ENCODE results near the gene COPA.

Gene COPA

DNA sequence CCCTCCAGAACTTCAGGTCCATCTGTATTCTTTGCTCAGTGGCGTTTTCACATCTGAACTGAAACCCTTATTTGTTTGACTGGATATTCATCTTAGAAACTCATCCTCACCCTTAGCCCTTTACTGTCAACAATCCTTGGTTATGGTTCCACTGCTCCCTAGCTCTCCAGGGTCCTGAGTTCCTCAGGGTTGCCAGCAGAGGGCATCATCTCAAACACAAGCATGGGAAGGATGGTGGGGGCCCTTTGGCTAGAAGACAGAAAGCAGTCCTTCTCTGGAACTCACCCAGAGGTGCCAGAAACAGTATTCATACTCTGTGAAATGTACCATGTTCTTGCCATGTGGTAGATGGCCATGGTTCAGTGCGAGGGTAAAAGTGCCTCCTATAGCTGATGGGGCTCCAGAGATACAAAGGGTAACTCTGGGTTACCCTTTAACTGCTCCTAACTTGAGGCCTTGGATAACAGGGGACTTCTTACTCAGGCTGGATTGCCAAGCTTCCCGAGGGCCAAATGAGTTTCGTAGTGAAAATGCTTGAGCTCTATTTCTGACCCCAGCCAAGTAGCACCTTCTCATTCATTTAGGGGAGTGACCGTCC lies 11.4 kb upstream of the COPA start:
- DNase-seq (ENCODE audit: low read depth) = peak; percentile 57
- no peak overlapping the region for H3K4me3 ChIP-seq (ENCODE audit: low read length)
- TF ChIP-seq, protein P1, sequence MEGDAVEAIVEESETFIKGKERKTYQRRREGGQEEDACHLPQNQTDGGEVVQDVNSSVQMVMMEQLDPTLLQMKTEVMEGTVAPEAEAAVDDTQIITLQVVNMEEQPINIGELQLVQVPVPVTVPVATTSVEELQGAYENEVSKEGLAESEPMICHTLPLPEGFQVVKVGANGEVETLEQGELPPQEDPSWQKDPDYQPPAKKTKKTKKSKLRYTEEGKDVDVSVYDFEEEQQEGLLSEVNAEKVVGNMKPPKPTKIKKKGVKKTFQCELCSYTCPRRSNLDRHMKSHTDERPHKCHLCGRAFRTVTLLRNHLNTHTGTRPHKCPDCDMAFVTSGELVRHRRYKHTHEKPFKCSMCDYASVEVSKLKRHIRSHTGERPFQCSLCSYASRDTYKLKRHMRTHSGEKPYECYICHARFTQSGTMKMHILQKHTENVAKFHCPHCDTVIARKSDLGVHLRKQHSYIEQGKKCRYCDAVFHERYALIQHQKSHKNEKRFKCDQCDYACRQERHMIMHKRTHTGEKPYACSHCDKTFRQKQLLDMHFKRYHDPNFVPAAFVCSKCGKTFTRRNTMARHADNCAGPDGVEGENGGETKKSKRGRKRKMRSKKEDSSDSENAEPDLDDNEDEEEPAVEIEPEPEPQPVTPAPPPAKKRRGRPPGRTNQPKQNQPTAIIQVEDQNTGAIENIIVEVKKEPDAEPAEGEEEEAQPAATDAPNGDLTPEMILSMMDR (IDR thresholded peaks at IDR 0.05; ENCODE audit: insufficient read depth, low read depth, low read length, missing control alignments) = peak; percentile 73

DNA sequence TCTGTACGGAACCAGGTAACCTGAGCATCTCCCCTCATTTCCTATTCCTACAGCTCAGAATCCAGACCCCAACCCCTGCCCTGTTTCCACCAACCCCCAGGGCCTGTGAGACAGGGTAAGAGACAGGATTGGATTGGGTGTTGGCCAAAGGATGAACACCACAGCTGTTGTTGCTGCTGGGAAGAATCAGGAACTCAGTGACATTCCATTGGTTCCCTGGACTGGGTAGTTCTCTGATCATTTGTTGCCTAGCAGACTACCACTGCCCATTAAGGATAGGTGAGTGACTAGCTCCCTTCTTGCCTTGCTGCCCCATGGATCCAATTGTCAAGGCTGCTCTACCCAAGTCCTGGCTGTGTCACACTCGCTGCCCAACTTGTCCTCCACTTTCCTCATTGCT lies 10.2 kb upstream of the COPA start:
- TF ChIP-seq, protein P1 (IDR thresholded peaks at IDR 0.05; ENCODE audit: insufficient read depth, low read depth, low read length, missing control alignments) = no peak
- peak; percentile 45 for DNase-seq (ENCODE audit: low read depth)
- H3K4me3 ChIP-seq (ENCODE audit: low read length) = no peak overlapping the region

DNA sequence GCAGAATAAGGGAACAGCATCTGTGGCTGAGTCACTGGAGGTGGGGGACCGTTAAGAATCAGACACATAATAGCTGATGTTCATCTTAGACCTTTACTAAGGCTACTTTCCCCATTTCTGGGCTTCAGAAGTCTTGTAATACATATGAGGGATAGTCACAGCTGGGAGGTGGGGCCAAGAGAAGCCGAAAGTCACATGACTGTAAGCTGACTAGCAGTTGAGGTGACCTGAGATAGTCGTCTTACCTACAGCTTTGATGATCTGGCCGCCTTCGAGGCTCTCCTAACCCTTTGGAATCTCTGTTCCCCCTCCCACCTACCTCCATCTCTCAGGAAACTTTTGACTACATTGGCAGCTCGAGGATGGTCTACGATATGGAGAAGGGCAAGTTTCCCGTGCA lies 9.5 kb upstream of the COPA start:
- TF ChIP-seq, protein P1 (IDR thresholded peaks at IDR 0.05; ENCODE audit: insufficient read depth, low read depth, low read length, missing control alignments) = no peak
- no peak for DNase-seq (ENCODE audit: low read depth)

DNA sequence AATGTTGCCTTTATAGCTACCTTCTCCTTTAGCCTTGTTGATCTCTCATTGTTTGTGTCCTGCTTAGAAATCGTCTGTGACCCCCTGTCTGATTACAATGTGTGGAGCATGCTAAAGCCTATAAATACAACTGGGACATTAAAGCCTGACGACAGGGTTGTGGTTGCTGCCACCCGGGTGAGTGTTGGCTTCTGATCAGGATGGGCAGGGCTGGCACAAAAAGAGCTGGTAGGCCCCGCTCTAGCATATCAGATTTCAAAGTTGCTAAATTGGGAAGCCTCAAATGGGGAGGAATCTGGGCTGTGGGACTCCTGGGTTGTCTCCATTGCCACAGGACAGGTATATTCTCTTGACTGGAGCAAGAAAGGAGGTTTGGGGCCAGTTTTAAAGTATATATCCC lies 8.6 kb upstream of the COPA start:
- TF ChIP-seq, protein P1 (IDR thresholded peaks at IDR 0.05; ENCODE audit: insufficient read depth, low read depth, low read length, missing control alignments) = no peak
- H3K4me3 ChIP-seq (ENCODE audit: low read length) = no peak overlapping the region
- no peak for DNase-seq (ENCODE audit: low read depth)

More for the DNA sequence above, 9.5 kb upstream of the COPA start:
- no peak overlapping the region for H3K4me3 ChIP-seq (ENCODE audit: low read length)

DNA sequence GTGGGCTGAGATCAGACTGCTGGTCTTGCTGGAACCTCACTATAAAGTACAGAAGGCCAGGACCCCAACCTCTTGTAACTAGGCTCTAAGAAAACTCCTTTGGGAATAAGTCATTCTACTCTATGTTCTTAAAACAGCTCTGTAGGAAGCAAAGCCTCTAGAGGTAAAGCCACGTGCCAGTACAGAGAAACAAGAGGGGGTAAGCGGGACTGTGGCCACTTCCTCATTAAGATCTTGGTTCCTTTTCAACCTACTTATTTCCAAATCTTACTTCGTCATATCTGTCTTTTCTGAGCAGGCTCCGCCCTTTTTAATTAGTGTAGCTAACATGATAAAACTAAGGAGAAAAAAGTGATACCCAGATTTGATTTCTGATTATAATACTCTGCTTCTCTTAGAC lies 3.9 kb upstream of the COPA start:
- DNase-seq (ENCODE audit: low read depth) = no peak
- TF ChIP-seq, protein P1 (IDR thresholded peaks at IDR 0.05; ENCODE audit: insufficient read depth, low read depth, low read length, missing control alignments) = no peak
- H3K4me3 ChIP-seq (ENCODE audit: low read length) = no peak overlapping the region

DNA sequence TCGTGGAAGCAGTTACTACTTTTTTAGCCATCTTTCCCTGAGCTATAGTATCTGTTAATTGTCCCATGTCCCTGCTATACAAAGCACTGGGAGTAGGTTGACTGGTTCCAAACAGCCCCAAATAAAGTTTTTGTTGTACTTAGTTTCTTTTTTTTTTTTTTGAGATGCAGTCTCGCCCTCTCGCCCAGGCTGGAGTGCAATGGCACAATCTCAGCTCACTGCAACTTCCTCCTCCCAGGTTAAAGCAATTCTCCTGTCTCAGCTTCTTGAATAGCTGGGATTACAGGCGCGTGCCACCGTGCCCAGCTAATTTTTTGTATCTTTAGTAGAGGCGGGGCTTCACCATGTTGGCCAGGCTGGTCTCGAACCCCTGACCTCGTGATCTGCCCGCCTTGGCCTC lies 3.4 kb upstream of the COPA start:
- H3K4me3 ChIP-seq (ENCODE audit: low read length) = no peak overlapping the region
- DNase-seq (ENCODE audit: low read depth) = no peak
- TF ChIP-seq, protein P1 (IDR thresholded peaks at IDR 0.05; ENCODE audit: insufficient read depth, low read depth, low read length, missing control alignments) = no peak

DNA sequence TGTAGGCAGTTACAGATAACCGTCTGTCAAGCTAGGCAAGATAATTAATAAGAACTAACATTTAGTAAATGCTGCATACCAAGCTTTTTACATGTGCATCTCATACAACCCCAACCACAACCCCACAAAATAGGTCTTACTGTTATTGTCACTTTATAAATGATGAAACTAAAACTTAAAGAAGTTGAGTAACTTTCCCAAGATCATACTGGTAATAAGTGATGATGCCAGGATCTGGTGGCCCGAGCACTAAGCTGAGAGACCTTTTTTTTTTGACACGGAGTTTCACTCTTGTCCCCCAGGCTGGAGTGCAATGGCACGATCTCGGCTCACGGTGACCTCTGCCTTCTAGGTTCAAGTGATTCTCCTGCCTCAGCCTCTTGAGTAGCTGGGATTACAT lies 1.9 kb upstream of the COPA start:
- TF ChIP-seq, protein P1 (IDR thresholded peaks at IDR 0.05; ENCODE audit: insufficient read depth, low read depth, low read length, missing control alignments) = no peak
- no peak for DNase-seq (ENCODE audit: low read depth)
- H3K4me3 ChIP-seq (ENCODE audit: low read length) = no peak overlapping the region

Data from epithelial cell of esophagus (primary cell).